BLaER1 (cell line): ENCODE data around the gene MRPL55.

Source experiments
- H3K27ac ChIP-seq: shearing (Covaris generic); formaldehyde crosslinking; 2 replicates; pipeline ENCODE4 v1.8.1; 2022
- H3K27me3 ChIP-seq: shearing (Covaris generic); formaldehyde crosslinking; 2 replicates; pipeline ENCODE4 v1.8.1; 2022
- H3K36me3 ChIP-seq: shearing (Covaris generic); formaldehyde crosslinking; 2 replicates; pipeline ENCODE4 v1.8.1; 2022
- H3K4me1 ChIP-seq: shearing (Covaris generic); formaldehyde crosslinking; 2 replicates; pipeline ENCODE4 v1.8.1; 2022
- H3K4me2 ChIP-seq: shearing (Covaris generic); formaldehyde crosslinking; 2 replicates; pipeline ENCODE4 v1.8.1; 2022
- H3K4me3 ChIP-seq: shearing (Covaris generic); formaldehyde crosslinking; 2 replicates; pipeline ENCODE4 v1.8.1; 2022
- H3K9ac ChIP-seq: shearing (Covaris generic); formaldehyde crosslinking; 2 replicates; pipeline ENCODE4 v1.8.1; 2022
- H3K9me3 ChIP-seq: shearing (Covaris generic); formaldehyde crosslinking; 2 replicates; pipeline ENCODE4 v1.8.1; 2022
- H4K20me1 ChIP-seq: shearing (Covaris generic); formaldehyde crosslinking; 2 replicates; pipeline ENCODE4 v1.8.1; 2022
- Cebpa-rat ChIP-seq: shearing (Covaris generic); IDR thresholded peaks from 2 replicates; pipeline ENCODE4 v1.8.1; 2022

The MRPL55 gene

GRCh38 chr1:228095938-228096337 is 13.2 kb downstream of the MRPL55 start:
- Histone ChIP-seq H3K27me3 (no peaks in the 10 kb centered on the region), H3K9ac (no peak overlapping the region), H3K4me2 (no peak overlapping the region), H3K36me3 (peaks cover 100% of the 10 kb centered on the region), H3K4me1 (peaks cover 5% of the 10 kb centered on the region), H3K4me3 (no peak overlapping the region), H4K20me1 (peaks cover 100% of the 10 kb centered on the region), H3K9me3 (peaks cover 44% of the 10 kb centered on the region), H3K27ac (no peak overlapping the region)
- no peak for TF ChIP-seq Cebpa-rat

GRCh38 chr1:228095161-228095560 is 13.9 kb downstream of the MRPL55 start:
- H3K4me2 ChIP-seq, result no peak overlapping the region
- no peak overlapping the region for H3K27ac ChIP-seq
- H3K9me3 ChIP-seq, result peaks cover 50% of the 10 kb centered on the region
- H3K36me3 ChIP-seq, result peaks cover 100% of the 10 kb centered on the region
- H4K20me1 ChIP-seq, result peaks cover 100% of the 10 kb centered on the region
- no peaks in the 10 kb centered on the region for H3K27me3 ChIP-seq
- peaks cover 9% of the 10 kb centered on the region for H3K4me1 ChIP-seq
- TF ChIP-seq Cebpa-rat, result no peak
- no peak overlapping the region for H3K9ac ChIP-seq
- no peak overlapping the region for H3K4me3 ChIP-seq

DNA sequence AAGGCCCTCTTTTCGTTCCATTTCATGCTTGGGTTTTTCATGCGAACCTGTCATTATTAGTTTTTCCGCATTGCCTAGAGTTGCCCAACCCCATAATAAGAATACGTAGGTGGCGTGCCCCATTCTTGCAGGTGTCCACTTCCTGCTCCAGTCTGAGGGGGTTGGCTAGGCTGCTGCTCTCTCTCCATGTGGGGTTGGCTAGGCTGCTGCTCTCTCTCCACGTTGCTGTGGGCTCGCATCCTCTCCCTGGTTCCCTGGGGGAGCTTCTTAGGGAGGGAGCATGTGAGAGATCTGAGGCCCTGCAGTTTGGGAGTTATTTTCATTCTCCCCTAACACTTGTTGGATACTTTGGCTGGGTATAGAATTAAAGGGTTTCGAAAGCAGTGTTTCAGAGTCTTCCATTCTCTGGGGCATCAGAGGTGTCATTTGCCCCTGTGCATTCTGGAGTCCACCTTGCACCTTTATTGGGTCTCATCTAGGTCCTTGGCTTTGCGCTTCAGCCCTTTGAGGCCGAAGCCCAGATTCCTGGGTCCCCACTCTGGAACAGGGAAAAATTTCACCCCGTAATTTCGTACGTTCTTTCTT is 14.6 kb downstream of the MRPL55 start:
- H3K4me3 ChIP-seq, result no peak overlapping the region; the same call in 1 of the 2 replicates
- H3K27me3 ChIP-seq, result no peaks in the 10 kb centered on the region
- H3K9ac ChIP-seq, result no peak overlapping the region
- H3K27ac ChIP-seq, result no peak overlapping the region
- TF ChIP-seq Cebpa-rat, result no peak
- peaks cover 15% of the 10 kb centered on the region for H3K4me1 ChIP-seq
- H3K4me2 ChIP-seq, result no peak overlapping the region
- H3K9me3 ChIP-seq, result peaks cover 57% of the 10 kb centered on the region
- peaks cover 100% of the 10 kb centered on the region for H4K20me1 ChIP-seq
- peaks cover 100% of the 10 kb centered on the region for H3K36me3 ChIP-seq

- Histone ChIP-seq H3K4me3 (no peak overlapping the region), H3K9me3 (peaks cover 57% of the 10 kb centered on the region), H3K4me2 (no peak overlapping the region), H3K4me1 (peaks cover 28% of the 10 kb centered on the region), H3K27me3 (no peaks in the 10 kb centered on the region), H3K36me3 (peaks cover 100% of the 10 kb centered on the region), H3K9ac (no peak overlapping the region), H3K27ac (no peak overlapping the region), H4K20me1 (peaks cover 100% of the 10 kb centered on the region)
- no peak for TF ChIP-seq Cebpa-rat
Measured at GRCh38 chr1:228093050-228093906, 15.8 kb downstream of the MRPL55 start.

DNA sequence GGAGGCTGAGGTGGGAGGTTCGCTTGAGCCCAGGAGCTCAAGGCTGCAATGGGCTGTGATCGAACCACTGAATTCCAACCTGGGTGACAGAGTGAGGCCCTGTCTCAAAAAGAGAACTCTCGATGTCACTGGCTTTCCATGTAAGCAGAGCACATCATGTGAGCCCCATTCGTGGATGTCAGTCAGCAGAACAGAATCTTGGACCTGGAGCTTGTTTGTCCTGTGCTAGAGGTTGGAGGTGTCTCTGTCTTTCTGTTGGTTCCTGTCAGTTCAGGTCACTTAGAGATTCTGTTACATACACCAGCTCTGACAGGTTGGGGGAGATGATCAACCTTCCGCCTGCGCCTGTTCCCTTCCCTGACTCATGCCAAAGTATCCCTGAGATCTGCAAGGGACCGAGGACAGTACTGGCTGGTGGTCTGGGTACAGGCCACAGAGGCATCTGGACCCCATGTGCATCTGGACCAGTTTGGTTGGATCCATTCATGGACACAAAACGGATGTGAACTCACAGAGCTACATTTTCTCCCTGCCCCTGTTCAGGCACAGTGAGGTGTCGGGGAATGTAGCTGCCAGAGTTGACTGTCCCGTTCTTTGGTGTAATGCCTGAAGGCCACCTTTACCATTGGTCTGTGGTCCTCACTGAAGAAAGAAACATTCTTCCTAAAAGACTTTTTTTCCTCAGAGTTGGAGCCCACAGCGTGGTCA is 16.6 kb downstream of the MRPL55 start:
- TF ChIP-seq Cebpa-rat, result no peak
- Histone ChIP-seq H3K4me3 (no peak overlapping the region), H3K27ac (no peak overlapping the region), H3K36me3 (peaks cover 100% of the 10 kb centered on the region), H3K9me3 (peaks cover 57% of the 10 kb centered on the region), H4K20me1 (peaks cover 100% of the 10 kb centered on the region), H3K4me2 (no peak overlapping the region), H3K9ac (no peak overlapping the region), H3K4me1 (peaks cover 35% of the 10 kb centered on the region), H3K27me3 (no peaks in the 10 kb centered on the region)

DNA sequence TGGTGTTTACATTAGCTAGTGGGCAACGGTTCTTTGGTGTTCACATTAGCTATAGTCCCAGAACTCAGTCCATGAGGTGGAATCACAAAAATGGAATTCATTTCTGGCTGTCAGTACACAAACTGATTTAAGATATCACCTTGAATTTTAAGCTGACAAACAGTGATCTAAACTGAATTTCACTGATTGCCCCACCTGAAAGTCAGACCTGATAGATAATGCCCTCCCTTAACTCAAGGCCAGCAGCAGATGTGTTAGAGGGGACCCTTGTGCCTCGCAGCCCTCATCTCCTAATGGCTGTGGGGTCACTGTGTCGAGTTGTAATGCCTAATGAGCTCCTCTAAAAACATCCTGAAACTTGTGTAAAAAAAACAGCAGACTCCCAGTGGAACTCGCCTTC is 18.0 kb downstream of the MRPL55 start:
- H4K20me1 ChIP-seq, result peaks cover 100% of the 10 kb centered on the region
- no peak for TF ChIP-seq Cebpa-rat
- no peak overlapping the region for H3K27ac ChIP-seq
- H3K27me3 ChIP-seq, result no peaks in the 10 kb centered on the region
- peaks cover 50% of the 10 kb centered on the region for H3K4me1 ChIP-seq
- peaks cover 57% of the 10 kb centered on the region for H3K9me3 ChIP-seq
- H3K36me3 ChIP-seq, result peaks cover 97% of the 10 kb centered on the region
- H3K4me2 ChIP-seq, result peak overlapping the region; percentile 67; the same call in 1 of the 2 replicates
- no peak overlapping the region for H3K4me3 ChIP-seq
- no peak overlapping the region for H3K9ac ChIP-seq

DNA sequence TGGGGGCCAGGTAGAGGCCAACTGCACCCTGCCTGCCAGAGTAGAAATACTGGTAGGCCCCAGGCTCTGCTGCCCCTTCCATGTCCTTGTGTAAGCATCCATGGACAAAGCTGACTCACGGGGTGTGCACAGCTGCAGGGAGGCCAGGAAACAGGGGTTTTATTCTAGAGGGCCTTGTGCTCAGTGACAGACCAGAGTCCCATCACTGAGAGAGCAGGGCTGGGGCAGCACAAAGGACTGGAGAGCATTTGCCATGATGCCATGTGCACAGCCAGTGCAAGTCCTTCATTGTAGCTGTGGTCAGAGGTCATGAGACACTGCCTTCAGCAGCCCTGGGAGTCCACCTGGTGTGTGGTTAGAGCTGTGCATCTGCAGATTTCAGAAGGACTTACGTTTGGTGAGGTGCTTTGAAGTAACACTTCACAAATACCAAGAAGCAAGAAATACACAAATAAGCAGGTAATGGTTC is 18.5 kb downstream of the MRPL55 start:
- no peak overlapping the region for H3K4me3 ChIP-seq
- H4K20me1 ChIP-seq, result peaks cover 100% of the 10 kb centered on the region
- peak overlapping the region; percentile 67 for H3K4me2 ChIP-seq
- peak overlapping the region; percentile 38; the same call in 1 of the 2 replicates for H3K27ac ChIP-seq
- no peak for TF ChIP-seq Cebpa-rat
- H3K36me3 ChIP-seq, result peaks cover 97% of the 10 kb centered on the region
- peaks cover 57% of the 10 kb centered on the region for H3K9me3 ChIP-seq
- H3K27me3 ChIP-seq, result no peaks in the 10 kb centered on the region
- H3K9ac ChIP-seq, result no peak overlapping the region
- H3K4me1 ChIP-seq, result peaks cover 54% of the 10 kb centered on the region

- Histone ChIP-seq H3K36me3 (peaks cover 97% of the 10 kb centered on the region), H3K4me2 (peak overlapping the region; percentile 67), H3K9me3 (peaks cover 51% of the 10 kb centered on the region), H3K4me1 (peaks cover 63% of the 10 kb centered on the region), H3K27me3 (no peaks in the 10 kb centered on the region), H4K20me1 (peaks cover 100% of the 10 kb centered on the region), H3K9ac (no peak overlapping the region; the same call in 1 of the 2 replicates), H3K27ac (peak overlapping the region; percentile 38; the same call in 1 of the 2 replicates), H3K4me3 (peak overlapping the region; percentile 25; the same call in 1 of the 2 replicates)
- no peak for TF ChIP-seq Cebpa-rat
Measured at GRCh38 chr1:228089519-228090380, 19.3 kb downstream of the MRPL55 start.
